GM12878 (cell line): ENCODE results near the gene COL5A1. TPM values are rescaled to one million over a fixed set of nuclear protein-coding genes. Genes with fewer than 3 reads are reported as not detected.

Experiments used
- ATAC-seq: fragments of 200-7000 bp; cut with Tn5 transposase; 3 replicates; pipeline ENCODE4 v1.9.1; 2020; ENCODE audit warnings: mild to moderate bottlenecking, moderate library complexity
- BruUV-seq: library from RNA; stranded (reverse); fragments of 400-500 nt; replicated peaks from 2 replicates; lab custom pipeline; 2021; lab: Mats Ljungman, UMichigan
- CTCF ChIA-PET: fragments of 300-600 bp; sonication (Branson Sonifier 250); formaldehyde crosslinking; extraction: SDS; loops from one replicate; lab custom pipeline; 2021; ENCODE audit warnings: inconsistent platforms; lab: Yijun Ruan, JAX
- POLR2A ChIA-PET: fragments of 350-600 bp; formaldehyde crosslinking; extraction: SDS; loops from one replicate; lab custom pipeline; 2021; ENCODE audit warnings: inconsistent platforms; lab: Charles Lee
- RAD21 ChIA-PET: fragments of 300-600 bp; sonication (Branson Sonifier 250); formaldehyde crosslinking; loops from one replicate; lab custom pipeline; 2023; ENCODE audit warnings: antibody characterized with exemption; ENCODE audit not compliant: unreplicated experiment; lab: Charles Lee
- SMC1A ChIA-PET: fragments of 300-600 bp; sonication (Branson Sonifier 250); formaldehyde crosslinking; loops from one replicate; lab custom pipeline; 2023; ENCODE audit not compliant: unreplicated experiment, uncharacterized antibody; lab: Charles Lee
- DNase-seq: peaks from one replicate; pipeline ENCODE4 v3.0.0-alpha.2; 2011; ENCODE audit warnings: low read depth, low spot score
- FAIRE-seq: peaks from 3 replicates; lab custom pipeline; 2011; peaks lifted over from hg19 to GRCh38; lab: Jason Lieb, UNC
- H2AFZ ChIP-seq: 2 replicates; pipeline ENCODE4 v1.6.0; 2011; ENCODE audit warnings: low read depth, low read length, control low read depth; ENCODE audit not compliant: control insufficient read depth
- H3K27ac ChIP-seq: 2 replicates; pipeline ENCODE4 v1.5.1; 2011; ENCODE audit warnings: control low read depth; ENCODE audit not compliant: control insufficient read depth, insufficient read depth
- H3K27me3 ChIP-seq, 2 experiments: replicated peaks in 1 of 2; 2 replicates each; pipeline versions ENCODE4 v1.6.0 to v1.6.1; 2011; ENCODE audit warnings: low read length in 1 of 2; ENCODE audit not compliant: control insufficient read depth in 2 of 2, insufficient read depth in 2 of 2
- H3K36me3 ChIP-seq, 2 experiments: 2 replicates each; pipeline ENCODE4 v1.5.1; 2011; ENCODE audit warnings: low read length in 1 of 2; ENCODE audit not compliant: control insufficient read depth in 2 of 2, insufficient read depth in 2 of 2
- H3K4me1 ChIP-seq: 2 replicates; pipeline ENCODE4 v1.6.1; 2011; ENCODE audit warnings: mild to moderate bottlenecking, low read length, moderate library complexity, mixed read lengths; ENCODE audit not compliant: control insufficient read depth, insufficient read depth
- H3K4me2 ChIP-seq: 2 replicates; pipeline ENCODE4 v1.6.0; 2011; ENCODE audit warnings: control low read depth; ENCODE audit not compliant: control insufficient read depth, insufficient read depth
- H3K4me3 ChIP-seq: fragments of 200-600 bp; sonication (generic); 2 replicates; pipeline ENCODE4 v1.5.1; 2016
- H3K79me2 ChIP-seq: 2 replicates; pipeline ENCODE4 v1.6.0; 2011; ENCODE audit warnings: low read length; ENCODE audit not compliant: control insufficient read depth, insufficient read depth
- H3K9ac ChIP-seq: 2 replicates; pipeline ENCODE4 v1.8.0; 2011; ENCODE audit warnings: low read length, control low read depth, mixed read lengths; ENCODE audit not compliant: control insufficient read depth, insufficient read depth
- H3K9me3 ChIP-seq: replicated peaks from 3 replicates; pipeline ENCODE4 v1.5.1; 2011; ENCODE audit warnings: mild to moderate bottlenecking, low read length; ENCODE audit not compliant: control insufficient read depth, insufficient read depth
- H4K20me1 ChIP-seq: 2 replicates; pipeline ENCODE4 v1.6.0; 2011; ENCODE audit not compliant: control insufficient read depth, insufficient read depth
- GABPA ChIP-seq: IDR thresholded peaks from 2 replicates; pipeline ENCODE4 v1.6.1; 2014; ENCODE audit warnings: antibody characterized with exemption, low read depth, mild to moderate bottlenecking, inconsistent platforms
- NFIC ChIP-seq: IDR thresholded peaks from 2 replicates; pipeline ENCODE4 v1.6.1; 2012; ENCODE audit warnings: low read depth, mild to moderate bottlenecking, inconsistent platforms, low read length, moderate library complexity
- NFYB ChIP-seq: IDR thresholded peaks from 2 replicates; pipeline ENCODE4 v1.6.1; 2011; ENCODE audit warnings: low read depth, mild to moderate bottlenecking, low read length, improper control_type of control experiment, moderate library complexity; ENCODE audit not compliant: insufficient read depth
- NR2C2 ChIP-seq: IDR thresholded peaks from 2 replicates; pipeline ENCODE4 v1.6.1; 2011; ENCODE audit warnings: borderline replicate concordance, low read depth; ENCODE audit not compliant: control insufficient read depth, insufficient read length
- POU2F2 ChIP-seq: IDR thresholded peaks from 3 replicates; pipeline ENCODE4 v1.6.1; 2011; ENCODE audit warnings: low read depth, mild to moderate bottlenecking, low read length, borderline replicate concordance
- SIN3A ChIP-seq: IDR thresholded peaks from 2 replicates; pipeline ENCODE4 v1.6.1; 2012; ENCODE audit warnings: low read depth, low read length, improper control_type of control experiment
- WRNIP1 ChIP-seq: IDR thresholded peaks from 2 replicates; pipeline ENCODE4 v1.6.1; 2011; ENCODE audit warnings: low read depth, low read length, improper control_type of control experiment, borderline replicate concordance
- YBX1 ChIP-seq: fragments of 450-650 bp; IDR thresholded peaks from 2 replicates; pipeline ENCODE4 v1.6.1; 2016; ENCODE audit warnings: antibody characterized with exemption
- ZBED1 ChIP-seq: IDR thresholded peaks from 2 replicates; pipeline ENCODE4 v1.6.1; 2016; ENCODE audit warnings: borderline replicate concordance
- ZNF207 ChIP-seq: fragments of 450-650 bp; IDR thresholded peaks from 2 replicates; pipeline ENCODE4 v1.6.1; 2014; ENCODE audit warnings: antibody characterized with exemption, mild to moderate bottlenecking, borderline replicate concordance
- WGBS: methylation state at CpG from one replicate; pipeline ENCODE4 v1.1.6; 2016; ENCODE audit warnings: low lambda C conversion rate; ENCODE audit not compliant: insufficient replicate concordance, insufficient coverage; ENCODE audit errors: missing lambda C conversion rate; 5-methylcytosine and 5-hydroxymethylcytosine counted together
- in situ Hi-C: fragments of 300-500 bp; cut with MboI; formaldehyde crosslinking; loops from 9 replicates; pipeline ENCODE4 v1.14.3; 2018; ENCODE audit warnings: mixed read lengths
- intact Hi-C: fragments of 100-400 bp; cut with micrococcal nuclease; formaldehyde crosslinking; loops from one replicate; pipeline ENCODE4 v1.14.2; 2022; ENCODE audit not compliant: unreplicated experiment
- polyA plus RNA-seq, 11 experiments: library from polyadenylated mRNA; depleted of rRNA in 4 of 11; unstranded in 6 of 11; stranded (reverse) in 5 of 11; fragments of >200 nt; fragmentation: Nextera tagmentation in 4 of 11; fragmentation: Illumina TruSeq in 1 of 11; extraction: Ambion mirVana in 4 of 11; extraction: Trizol in 1 of 11; gene quantifications; 1 replicate in 1 of 11; 2 replicates in 10 of 11; pipeline versions ENCODE4 v1.2.1 to v1.2.3, GENCODE V29; 2011 to 2016; ENCODE audit warnings: inconsistent platforms in 2 of 11, missing spikeins in 2 of 11, low read depth in 1 of 11
- total RNA-seq, 4 experiments: library from RNA; depleted of rRNA in 3 of 4; stranded (reverse); fragments of >200 nt in 3 of 4; fragmentation: Illumina TruSeq in 1 of 4; extraction: Trizol in 1 of 4; gene quantifications; 2 replicates each; pipeline versions ENCODE4 v1.2.1 to v1.2.3, GENCODE V29; 2013 to 2021
- TF ChIP-seq, protein P1 (sequence below): IDR thresholded peaks from 2 replicates; pipeline ENCODE4 v1.6.1; 2011; ENCODE audit warnings: mild to moderate bottlenecking, low read depth, low read length, moderate library complexity; ENCODE audit not compliant: insufficient replicate concordance
- TF ChIP-seq, protein P2 (sequence below): fragments of 150-350 bp; IDR thresholded peaks from 2 replicates; pipeline ENCODE4 v1.6.1; 2016; ENCODE audit warnings: low read depth, low read length
- TF ChIP-seq, protein P3 (sequence below): fragments of 450-650 bp; IDR thresholded peaks from 2 replicates; pipeline ENCODE4 v1.6.1; 2018; ENCODE audit warnings: mild to moderate bottlenecking, low read depth, moderate library complexity; ENCODE audit not compliant: partially characterized antibody

COL5A1 gene
- total and polyA plus RNA-seq, 10 of the 15 experiments (the other 5 are each of a cell fraction or from before 2014, with no cell fraction given) = under 0.01 to 0.15 (median 0.13) TPM; not detected in 4

DNA sequence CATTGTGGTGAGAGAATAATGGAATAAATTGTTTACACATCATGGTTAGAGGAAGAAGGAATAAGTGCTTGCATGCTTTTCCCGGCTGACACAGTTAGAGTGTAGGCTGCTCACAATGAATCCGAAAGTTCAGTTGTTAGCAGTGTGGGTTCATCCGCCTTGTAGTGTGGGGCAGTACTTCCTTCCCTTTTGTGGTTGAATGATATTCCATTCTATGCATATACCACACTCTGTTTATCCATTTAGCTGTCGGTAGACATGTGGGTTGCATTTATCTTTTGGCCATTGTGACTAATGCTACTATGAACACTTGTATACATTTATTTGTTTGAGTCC, 84.0 kb downstream of the COL5A1 start:
- POLR2A ChIA-PET = no interaction called here
- no TSS peak for BruUV-seq
- no peaks in the 10 kb centered on the region for H3K36me3 ChIP-seq
- H3K79me2 ChIP-seq = no peaks in the 10 kb centered on the region
- WGBS = under 1% methylated on average over 4 of the region's 4 CpGs
- CTCF ChIA-PET = no interaction called here
- no peak overlapping the region for H3K4me3 ChIP-seq
- no peaks in the 10 kb centered on the region; a peak in 2 of 4 replicates for H3K27me3 ChIP-seq
- SMC1A ChIA-PET = no interaction called here
- FAIRE-seq (no peak), ATAC-seq (no peak), DNase-seq (no peak)
- H2AFZ ChIP-seq = no peak overlapping the region
- no peaks in the 10 kb centered on the region for H3K4me1 ChIP-seq
- H4K20me1 ChIP-seq = no peaks in the 10 kb centered on the region
- intact Hi-C loops (no loop called here), in situ Hi-C loops (no loop called here)
- TF ChIP-seq, protein P1, sequence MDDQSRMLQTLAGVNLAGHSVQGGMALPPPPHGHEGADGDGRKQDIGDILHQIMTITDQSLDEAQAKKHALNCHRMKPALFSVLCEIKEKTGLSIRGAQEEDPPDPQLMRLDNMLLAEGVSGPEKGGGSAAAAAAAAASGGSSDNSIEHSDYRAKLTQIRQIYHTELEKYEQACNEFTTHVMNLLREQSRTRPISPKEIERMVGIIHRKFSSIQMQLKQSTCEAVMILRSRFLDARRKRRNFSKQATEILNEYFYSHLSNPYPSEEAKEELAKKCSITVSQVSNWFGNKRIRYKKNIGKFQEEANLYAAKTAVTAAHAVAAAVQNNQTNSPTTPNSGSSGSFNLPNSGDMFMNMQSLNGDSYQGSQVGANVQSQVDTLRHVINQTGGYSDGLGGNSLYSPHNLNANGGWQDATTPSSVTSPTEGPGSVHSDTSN = no peak
- no peak for TF ChIP-seq POU2F2
- TF ChIP-seq, protein P2, sequence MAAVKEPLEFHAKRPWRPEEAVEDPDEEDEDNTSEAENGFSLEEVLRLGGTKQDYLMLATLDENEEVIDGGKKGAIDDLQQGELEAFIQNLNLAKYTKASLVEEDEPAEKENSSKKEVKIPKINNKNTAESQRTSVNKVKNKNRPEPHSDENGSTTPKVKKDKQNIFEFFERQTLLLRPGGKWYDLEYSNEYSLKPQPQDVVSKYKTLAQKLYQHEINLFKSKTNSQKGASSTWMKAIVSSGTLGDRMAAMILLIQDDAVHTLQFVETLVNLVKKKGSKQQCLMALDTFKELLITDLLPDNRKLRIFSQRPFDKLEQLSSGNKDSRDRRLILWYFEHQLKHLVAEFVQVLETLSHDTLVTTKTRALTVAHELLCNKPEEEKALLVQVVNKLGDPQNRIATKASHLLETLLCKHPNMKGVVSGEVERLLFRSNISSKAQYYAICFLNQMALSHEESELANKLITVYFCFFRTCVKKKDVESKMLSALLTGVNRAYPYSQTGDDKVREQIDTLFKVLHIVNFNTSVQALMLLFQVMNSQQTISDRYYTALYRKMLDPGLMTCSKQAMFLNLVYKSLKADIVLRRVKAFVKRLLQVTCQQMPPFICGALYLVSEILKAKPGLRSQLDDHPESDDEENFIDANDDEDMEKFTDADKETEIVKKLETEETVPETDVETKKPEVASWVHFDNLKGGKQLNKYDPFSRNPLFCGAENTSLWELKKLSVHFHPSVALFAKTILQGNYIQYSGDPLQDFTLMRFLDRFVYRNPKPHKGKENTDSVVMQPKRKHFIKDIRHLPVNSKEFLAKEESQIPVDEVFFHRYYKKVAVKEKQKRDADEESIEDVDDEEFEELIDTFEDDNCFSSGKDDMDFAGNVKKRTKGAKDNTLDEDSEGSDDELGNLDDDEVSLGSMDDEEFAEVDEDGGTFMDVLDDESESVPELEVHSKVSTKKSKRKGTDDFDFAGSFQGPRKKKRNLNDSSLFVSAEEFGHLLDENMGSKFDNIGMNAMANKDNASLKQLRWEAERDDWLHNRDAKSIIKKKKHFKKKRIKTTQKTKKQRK = no peak
- TF ChIP-seq, protein P3, sequence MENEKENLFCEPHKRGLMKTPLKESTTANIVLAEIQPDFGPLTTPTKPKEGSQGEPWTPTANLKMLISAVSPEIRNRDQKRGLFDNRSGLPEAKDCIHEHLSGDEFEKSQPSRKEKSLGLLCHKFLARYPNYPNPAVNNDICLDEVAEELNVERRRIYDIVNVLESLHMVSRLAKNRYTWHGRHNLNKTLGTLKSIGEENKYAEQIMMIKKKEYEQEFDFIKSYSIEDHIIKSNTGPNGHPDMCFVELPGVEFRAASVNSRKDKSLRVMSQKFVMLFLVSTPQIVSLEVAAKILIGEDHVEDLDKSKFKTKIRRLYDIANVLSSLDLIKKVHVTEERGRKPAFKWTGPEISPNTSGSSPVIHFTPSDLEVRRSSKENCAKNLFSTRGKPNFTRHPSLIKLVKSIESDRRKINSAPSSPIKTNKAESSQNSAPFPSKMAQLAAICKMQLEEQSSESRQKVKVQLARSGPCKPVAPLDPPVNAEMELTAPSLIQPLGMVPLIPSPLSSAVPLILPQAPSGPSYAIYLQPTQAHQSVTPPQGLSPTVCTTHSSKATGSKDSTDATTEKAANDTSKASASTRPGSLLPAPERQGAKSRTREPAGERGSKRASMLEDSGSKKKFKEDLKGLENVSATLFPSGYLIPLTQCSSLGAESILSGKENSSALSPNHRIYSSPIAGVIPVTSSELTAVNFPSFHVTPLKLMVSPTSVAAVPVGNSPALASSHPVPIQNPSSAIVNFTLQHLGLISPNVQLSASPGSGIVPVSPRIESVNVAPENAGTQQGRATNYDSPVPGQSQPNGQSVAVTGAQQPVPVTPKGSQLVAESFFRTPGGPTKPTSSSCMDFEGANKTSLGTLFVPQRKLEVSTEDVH = no peak
- TF ChIP-seq NFYB = no peak
- no peak for TF ChIP-seq SIN3A
- TF ChIP-seq WRNIP1 = no peak
- no peak for TF ChIP-seq NFIC
- TF ChIP-seq ZBED1 = no peak
- TF ChIP-seq YBX1 = no peak
- no peak for TF ChIP-seq NR2C2
- TF ChIP-seq GABPA = no peak
- no peak for TF ChIP-seq ZNF207
- no peak overlapping the region for H3K9ac ChIP-seq
- H3K4me2 ChIP-seq = no peak overlapping the region
- no peaks in the 10 kb centered on the region for H3K9me3 ChIP-seq
- H3K27ac ChIP-seq = no peak overlapping the region
- RAD21 ChIA-PET = no interaction called here
